SHP77 treated with DMSO at 0.1 percent for 48 hours (cell line): ENCODE results near the gene RAD21L1.

Experiments used
- DNase-seq: peaks from one replicate; lab custom pipeline; 2025; lab: John Stamatoyannopoulos, UW

The RAD21L1 gene

GRCh38 chr20:1225783-1226654 lies at the start of gene RAD21L1:
TSS of gene RAD21L1 (plus strand) at chr20:1226044. CDS start at chr20:1228454, 2,410 bp downstream.
- DNase-seq: no peak

DNA sequence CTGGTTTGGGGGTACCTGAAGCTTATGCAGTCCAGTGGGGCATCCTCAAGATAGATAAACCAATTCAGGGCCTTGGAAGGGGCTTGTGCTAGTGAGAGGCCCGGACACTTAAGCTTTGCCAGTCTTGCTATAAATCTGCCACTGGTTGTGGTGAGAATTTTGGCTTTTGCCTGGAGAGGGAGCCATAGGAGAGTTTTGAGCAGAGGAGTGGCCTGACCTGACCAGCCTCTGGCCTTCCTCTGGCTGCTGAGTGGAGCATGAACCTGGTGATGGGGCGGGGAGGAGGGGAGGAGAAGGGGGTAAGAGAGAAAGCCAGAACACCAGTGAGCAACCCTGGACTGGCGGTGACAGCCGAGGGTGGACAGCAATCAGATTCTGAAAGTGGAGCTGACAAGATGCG lies 48.2 kb upstream of the RAD21L1 start:
- DNase-seq: no peak

- no peak for DNase-seq
Observed at GRCh38 chr20:1178103-1178502, 47.7 kb upstream of the RAD21L1 start.

- DNase-seq: no peak
Observed at GRCh38 chr20:1178623-1179022, 47.2 kb upstream of the RAD21L1 start.

GRCh38 chr20:1180949-1181348 lies 44.9 kb upstream of the RAD21L1 start:
- no peak for DNase-seq

DNA sequence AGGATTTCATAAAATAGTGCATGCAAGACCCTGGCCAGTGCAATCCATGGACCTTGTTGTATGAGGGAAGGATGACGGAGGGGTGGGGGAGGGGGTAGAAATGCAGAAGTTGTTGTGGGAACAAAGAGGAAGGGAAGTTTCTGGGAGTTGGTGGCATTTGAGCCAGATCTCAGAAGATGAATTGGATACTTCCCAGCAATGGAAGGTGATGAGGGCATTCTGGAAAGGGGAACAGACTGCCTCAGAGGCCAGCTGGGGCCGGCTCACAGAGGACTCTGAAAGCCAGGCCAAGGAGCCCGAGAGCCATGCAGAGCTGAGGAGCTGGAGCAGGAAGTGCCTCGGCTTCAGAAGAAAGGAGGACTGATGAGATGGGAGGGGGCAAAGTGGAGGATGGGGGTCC lies 43.7 kb upstream of the RAD21L1 start:
- DNase-seq: no peak

- no peak for DNase-seq
Observed at GRCh38 chr20:1183153-1183552, 42.7 kb upstream of the RAD21L1 start.

DNA sequence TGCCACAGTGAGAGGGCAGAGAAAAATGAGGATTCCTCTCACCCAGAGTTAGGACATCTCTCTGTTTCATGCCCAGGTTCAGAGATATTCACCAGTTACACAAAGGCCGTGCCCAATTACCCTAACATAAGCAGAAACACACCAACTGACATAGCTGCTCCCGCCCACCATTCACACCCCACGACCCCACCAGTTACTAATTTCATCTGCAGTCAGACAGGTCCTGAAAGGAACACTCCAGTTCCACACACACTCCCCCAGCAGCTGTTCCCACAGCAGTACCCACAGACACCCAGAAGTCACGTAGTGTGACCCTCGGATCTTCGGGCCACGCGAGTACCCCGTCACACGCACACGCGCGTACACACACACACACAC lies 41.6 kb upstream of the RAD21L1 start:
- DNase-seq: no peak

DNA sequence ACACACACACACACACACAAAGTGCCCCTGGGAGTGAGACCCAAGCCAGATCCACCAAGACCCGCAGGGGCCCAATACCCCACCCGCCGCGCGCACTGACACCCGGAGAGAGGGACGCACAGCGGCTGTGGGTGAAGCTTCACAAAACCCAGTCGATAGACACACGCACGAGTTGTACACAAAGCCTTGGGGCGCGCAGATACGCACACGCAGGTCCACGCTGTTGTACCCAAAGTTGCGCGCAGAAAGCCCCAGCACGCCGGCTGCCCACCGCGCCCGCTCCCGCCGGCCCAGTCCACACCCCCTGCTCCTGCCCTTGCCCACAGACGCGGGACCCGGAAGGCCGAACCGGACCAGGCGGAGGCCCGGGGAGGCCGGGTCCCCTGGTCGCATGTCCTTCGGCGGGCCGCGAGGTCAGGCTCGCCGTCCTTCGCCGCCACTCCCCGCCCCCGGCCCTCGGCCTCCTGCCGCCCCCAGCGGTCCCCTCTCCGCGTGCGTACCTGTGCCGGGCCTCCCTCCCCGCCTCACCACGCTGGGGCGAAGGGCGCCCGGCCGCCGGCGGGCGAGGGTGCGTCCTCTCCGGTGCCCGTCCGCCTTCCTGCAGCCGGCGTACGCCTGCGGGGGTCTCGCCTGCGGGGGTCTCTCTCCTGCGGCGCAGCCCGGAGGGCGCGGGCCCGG lies 41.1 kb upstream of the RAD21L1 start, which contains the start of gene TMEM74B:
TSS of gene TMEM74B (minus strand) at position 344 of the 678 bp plus-strand sequence. CDS start 1,180 bp downstream, outside the sequence.
- DNase-seq: no peak

DNA sequence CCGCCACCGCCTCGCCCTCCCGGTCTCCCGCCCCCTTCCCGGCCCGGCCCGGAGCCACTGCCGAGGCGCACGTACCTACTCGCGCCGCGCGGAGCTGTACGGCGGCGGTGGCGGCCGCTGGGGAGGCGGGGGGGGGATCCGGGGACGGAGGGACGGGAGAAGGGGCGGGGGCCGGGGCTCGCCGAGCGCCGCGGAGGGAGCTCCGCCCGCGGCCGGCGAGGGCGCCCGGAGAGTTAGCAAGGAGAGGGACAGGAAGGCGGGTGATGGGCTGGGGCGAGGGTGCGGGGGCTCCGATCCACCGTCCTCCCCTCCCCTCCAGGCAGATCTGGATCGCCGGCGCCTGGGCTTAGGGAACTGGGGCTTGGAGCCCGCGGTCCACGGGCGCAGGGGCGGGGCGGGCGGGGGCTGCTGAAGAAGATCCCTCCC lies 40.5 kb upstream of the RAD21L1 start:
- DNase-seq: no peak

DNA sequence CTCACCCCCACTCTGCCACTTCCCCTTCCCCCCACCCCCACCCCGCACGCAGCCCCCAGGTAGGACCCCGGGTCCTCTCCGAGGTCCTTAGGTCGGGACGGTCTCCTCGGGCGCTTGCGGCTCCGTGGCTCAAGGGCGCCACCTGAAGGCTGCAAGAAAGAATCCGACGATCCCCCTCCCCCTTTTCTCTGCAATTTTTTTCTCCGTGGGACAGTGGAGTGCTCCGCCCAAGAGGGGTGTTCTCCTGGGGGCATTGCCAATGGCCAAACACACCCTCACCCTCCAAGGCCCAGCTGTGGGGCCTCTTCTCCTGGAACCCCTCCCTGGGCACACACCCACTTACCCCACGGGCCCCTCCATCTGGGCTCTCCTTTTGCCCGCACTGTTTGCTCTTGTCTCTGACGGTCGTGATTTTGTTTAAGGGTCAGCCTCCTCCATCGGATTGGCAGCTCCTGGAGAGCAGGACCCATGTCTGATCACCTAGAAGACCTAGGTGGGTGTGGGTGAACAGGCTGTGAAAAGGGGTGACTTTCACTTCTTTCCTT lies 40.0 kb upstream of the RAD21L1 start:
- peak; percentile 8 for DNase-seq

DNA sequence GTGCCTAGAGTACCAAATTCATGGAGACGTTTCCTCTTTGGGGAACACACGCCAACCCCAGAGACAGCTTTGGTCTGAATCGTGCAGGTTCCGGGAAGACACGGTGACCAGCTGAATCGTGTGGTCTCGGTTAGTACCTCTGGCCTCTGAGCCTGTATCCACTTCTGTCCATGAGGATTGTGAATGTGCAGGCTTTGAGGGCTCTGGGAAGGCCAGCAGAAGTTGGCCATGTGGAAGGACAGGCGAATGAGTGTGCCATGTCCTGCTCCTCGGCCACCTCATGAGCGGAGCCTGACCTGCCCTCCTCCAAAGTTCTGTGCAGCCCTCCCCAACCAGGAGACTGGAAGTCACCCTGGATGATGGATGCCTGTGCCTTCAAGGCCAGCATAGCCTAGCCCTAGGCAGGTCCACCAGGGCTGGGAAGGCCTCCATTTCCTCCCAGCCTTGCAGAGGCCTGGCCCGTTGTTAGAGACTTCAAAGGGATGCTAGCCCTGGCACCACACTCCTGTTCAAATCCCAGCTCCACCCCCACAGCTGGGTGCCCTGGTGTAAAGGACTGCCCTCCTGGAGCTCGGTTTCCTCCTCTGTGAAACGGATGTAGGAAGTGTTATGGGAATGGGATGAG lies 39.4 kb upstream of the RAD21L1 start:
- no peak for DNase-seq

DNA sequence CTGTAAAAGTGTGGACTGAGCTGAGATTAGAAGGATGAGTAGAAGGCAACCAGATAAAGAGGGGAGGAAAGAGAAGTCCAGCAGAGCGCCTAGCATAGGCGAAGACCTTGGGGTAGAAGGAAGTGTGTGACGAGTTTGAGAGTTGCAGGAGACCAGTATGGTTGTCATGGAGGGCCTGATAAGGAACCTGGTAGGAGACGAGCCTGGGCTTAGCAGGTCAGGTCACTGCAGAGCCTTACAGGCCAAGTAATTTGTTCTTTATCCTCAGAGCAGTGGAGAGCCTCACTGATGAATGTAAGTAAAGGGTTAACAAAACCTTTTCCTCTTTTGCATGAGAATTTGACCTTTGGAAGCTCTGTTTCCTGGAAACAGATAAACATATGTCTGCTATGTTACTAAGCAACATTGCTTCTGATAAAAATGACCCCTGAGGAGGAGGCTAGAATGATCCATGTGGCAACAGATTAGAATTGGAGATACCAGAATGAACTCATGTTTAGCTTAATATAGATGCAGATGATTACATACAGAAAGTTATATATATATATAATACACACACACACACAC lies 38.2 kb upstream of the RAD21L1 start:
- no peak for DNase-seq

DNA sequence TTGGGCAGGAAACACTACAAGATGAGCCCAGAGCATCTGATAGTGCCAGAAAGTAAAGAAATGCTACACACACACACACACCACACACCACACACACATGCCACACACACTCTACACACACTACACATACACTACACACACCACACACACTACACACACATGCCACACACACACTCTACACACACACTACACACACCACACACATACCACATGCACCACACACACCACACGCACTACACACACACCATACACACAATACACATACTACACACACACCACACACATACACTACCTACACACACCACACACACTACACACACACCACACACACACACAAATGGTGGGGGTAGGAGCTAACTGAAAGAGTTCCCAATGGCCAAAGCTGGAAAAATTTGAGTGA lies 37.5 kb upstream of the RAD21L1 start:
- DNase-seq: no peak

GRCh38 chr20:1189827-1190226 lies 36.0 kb upstream of the RAD21L1 start:
- no peak for DNase-seq

- DNase-seq: no peak
Observed at GRCh38 chr20:1190847-1191246, 35.0 kb upstream of the RAD21L1 start.

DNA sequence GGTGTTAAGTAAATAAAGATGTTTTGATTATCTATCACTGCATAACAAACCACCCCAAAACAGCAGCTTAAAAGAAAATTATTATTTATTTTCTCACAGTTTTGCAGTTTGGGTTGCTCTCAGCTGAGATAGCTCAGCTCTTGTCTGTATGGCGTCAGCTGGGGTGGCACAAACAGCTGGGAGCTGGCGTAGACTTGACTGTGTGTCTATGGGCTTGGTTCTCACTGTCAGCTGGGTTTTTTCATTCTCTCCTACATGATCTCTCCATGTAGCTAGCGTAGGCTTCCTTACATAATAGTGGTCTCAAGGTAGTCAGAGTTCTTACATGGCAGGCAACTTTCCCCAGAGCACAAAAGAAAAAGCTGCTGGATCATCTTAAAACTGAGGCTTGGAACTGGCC lies 34.5 kb upstream of the RAD21L1 start:
- DNase-seq: no peak

DNA sequence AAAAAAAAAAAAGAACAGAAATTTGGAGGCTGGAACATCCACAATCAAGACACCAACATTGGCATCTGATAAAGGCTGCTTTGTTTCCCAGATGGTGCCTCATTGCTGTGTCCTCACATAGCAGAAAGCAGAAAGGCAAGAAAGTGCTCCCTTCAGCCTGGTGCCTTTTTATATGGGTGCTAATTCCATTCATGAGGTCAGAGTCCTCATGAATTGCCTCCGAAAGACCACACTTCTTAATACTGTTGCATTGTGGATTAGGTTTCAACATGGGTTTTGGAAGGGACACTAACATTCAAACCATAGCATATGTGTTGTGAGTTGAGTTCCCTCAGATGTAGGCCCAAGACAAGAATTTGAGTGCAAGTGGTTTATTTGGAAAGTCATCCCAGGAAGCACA lies 30.6 kb upstream of the RAD21L1 start:
- no peak for DNase-seq

GRCh38 chr20:1196634-1197033 lies 29.2 kb upstream of the RAD21L1 start:
- no peak for DNase-seq

DNA sequence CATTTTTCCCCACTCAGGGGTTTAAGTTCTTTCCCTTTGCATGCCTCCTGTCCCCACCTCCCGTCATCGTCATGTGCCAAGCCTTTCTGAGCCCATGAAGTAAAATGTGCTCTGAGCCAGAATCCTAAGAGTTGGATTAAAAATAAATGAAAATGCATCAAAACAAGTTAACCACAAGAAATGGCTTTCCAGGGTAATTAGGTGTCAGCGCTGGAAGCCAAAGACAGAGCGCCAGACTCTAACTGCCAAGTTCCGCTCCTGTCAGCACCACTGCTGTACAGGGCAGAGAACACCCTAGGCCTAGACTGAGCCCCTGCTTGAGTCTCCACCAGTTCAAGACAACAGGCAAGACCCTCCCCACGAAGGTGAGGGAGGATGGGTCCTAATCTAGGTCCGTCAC lies 28.0 kb upstream of the RAD21L1 start:
- no peak for DNase-seq

GRCh38 chr20:1198751-1199150 lies 27.1 kb upstream of the RAD21L1 start:
- DNase-seq: no peak

DNA sequence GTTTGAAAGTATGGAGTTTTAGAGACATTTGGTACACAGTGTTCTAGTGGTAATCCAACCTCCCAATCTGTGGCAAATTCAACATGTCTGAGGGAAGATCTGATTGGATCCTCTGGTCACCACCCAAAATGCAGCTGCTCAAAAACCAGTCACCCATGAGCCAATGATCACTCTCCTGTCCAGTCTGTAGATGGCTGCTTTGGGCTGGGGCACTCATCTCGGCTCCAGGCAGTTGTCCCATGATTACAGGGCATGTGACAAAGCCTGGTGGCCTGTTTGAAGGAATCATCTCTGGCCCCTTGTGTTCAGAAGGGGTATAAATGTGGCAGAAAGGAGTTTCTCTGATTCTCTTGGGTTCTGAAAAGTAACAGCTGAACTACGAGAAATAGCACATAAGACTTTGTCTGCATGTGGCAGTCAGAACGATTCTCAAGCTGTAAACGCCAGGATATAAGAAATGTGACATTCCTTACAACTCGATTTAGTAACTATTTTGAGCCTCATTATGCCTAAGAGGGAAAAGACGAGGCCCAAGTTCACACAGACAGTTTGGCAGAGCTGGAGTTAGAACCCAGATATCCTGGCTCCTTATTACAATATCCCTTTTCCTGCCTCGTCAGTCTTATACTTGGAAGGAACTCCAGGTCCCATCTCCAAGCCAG lies 26.5 kb upstream of the RAD21L1 start:
- no peak for DNase-seq
